Endometrial microvascular endothelial cells (primary cell): ENCODE measurements around the gene MAP3K1. TPM values are rescaled to one million over a fixed set of nuclear protein-coding genes. Genes with fewer than 3 reads are reported as not detected.

Experiments used
- in situ Hi-C: cut with HindIII; loops from 2 replicates; pipeline ENCODE4 v1.10.0; 2017; ENCODE audit warnings: low sequenced_read_pairs, low pct_unique_long_range_greater_than_20kb; ENCODE audit errors: inconsistent ontology term
- total RNA-seq: library from RNA; depleted of rRNA; stranded (reverse); fragments of >200 nt; gene quantifications from one replicate; pipeline ENCODE4 v1.2.3, GENCODE V29; 2015; ENCODE audit errors: inconsistent ontology term

Gene MAP3K1
- total RNA-seq, 1 donor from 2014 or later: 8.2 TPM

DNA sequence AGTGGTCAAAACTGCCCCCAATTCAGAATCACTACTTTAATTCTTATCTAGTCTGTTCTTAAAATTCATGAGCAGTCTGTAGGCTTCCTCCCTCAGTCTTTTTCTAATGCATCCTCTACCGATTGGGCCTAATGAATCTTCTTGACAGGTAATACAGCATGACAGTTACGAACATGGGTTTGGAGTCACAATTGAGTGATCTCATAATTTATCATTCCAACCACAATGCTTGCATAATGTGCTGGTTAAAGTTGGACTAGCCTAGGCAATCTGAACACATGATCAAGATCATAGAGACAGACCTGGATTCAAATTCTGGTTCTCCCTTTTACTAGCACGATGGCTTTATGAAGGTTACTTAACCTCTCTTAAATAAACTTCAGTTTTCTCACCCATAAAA is 61.0 kb downstream of the MAP3K1 start:
- in situ Hi-C loops: no loop called here

DNA sequence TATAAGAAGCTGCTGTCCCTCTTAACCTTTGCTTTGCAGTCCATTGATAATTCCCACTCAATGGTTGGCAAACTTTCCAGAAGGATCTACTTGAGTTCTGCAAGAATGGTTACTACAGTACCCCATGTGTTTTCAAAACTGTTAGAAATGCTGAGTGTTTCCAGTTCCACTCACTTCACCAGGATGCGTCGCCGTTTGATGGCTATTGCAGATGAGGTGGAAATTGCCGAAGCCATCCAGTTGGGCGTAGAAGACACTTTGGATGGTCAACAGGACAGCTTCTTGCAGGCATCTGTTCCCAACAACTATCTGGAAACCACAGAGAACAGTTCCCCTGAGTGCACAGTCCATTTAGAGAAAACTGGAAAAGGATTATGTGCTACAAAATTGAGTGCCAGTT is 66.2 kb downstream of the MAP3K1 start:
- in situ Hi-C loops: no loop called here

DNA sequence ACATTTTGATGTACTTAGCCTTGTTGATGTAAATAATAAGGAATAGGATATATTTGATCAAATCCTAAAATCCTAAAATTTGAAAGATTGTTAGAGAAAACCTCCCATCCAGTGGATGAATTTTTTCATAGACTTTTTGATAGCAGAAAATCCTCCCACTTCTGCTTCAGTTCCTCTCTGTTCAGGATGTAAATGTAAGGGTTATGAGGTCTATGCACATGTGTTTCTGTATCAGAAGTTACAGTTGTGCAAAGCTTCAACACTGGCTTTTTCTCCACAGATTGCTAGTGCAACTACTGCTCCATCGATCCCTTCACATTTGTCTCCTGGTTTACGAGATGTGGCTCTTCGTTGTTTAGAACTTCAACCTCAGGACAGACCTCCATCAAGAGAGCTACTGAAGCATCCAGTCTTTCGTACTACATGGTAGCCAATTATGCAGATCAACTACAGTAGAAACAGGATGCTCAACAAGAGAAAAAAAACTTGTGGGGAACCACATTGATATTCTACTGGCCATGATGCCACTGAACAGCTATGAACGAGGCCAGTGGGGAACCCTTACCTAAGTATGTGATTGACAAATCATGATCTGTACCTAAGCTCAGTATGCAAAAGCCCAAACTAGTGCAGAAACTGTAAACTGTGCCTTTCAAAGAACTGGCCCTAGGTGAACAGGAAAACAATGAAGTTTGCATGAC is 78.1 kb downstream of the MAP3K1 start:
- in situ Hi-C loops: no loop called here

DNA sequence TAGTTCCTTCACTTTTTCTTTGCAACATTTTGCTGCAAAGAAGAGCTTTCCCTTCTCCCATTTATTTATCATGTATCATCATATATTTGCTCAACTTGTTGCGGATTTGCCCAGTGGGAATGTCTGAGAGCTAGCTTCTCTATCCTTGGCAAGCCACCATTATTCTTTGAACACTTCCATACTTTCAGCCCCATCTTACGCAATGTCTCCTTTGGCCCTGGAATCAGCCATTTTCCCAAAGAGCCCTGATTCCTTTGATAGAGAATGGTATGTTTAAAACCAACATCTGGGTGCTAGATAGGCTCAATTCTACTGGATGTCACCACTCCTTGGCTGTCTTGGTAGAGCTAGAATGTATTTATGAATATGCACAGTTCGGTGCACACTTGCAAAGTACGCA is 81.4 kb downstream of the MAP3K1 start:
- in situ Hi-C loops: no loop called here

DNA sequence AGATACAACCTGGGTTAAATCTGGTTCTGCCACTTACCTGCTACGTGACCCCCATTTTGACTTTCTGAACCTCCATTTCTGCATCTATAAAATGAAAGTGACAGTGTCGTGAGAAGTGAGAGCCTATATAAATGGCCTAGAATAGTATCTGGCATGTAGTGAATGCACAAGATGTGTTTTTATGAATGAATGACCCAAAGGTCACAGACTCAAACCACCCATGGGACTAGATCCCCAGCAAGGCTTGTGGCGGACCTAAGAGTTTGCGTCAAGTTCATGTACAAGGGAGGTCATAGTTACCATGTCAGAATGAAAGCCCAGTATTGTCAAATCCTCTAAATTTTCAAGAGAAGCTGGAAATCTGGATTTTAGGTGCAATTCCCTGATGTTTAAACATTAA is 82.9 kb downstream of the MAP3K1 start:
- in situ Hi-C loops: no loop called here

DNA sequence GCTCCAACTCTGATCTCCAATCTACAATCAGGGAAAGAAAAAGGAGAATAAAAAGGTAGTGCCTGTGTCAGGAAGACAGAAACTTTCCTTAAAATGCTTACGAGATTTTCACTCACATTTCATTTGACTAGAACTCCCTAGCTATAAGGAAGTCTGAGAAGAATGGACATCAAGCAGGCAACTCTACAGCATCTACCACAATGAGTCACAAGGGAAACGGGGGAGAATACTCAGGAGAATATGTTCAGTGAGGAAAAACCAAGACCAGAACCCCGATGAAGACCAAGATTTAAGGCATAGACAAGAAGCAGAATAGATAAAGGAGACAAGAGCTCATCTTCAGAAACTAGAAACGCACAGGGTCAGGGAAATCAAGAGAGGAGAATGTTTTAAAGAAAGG is 85.0 kb downstream of the MAP3K1 start:
- in situ Hi-C loops: loop anchor here (25.0 kb wide), 1 partner anchor 362 kb away; no protein-coding TSS in a partner anchor

DNA sequence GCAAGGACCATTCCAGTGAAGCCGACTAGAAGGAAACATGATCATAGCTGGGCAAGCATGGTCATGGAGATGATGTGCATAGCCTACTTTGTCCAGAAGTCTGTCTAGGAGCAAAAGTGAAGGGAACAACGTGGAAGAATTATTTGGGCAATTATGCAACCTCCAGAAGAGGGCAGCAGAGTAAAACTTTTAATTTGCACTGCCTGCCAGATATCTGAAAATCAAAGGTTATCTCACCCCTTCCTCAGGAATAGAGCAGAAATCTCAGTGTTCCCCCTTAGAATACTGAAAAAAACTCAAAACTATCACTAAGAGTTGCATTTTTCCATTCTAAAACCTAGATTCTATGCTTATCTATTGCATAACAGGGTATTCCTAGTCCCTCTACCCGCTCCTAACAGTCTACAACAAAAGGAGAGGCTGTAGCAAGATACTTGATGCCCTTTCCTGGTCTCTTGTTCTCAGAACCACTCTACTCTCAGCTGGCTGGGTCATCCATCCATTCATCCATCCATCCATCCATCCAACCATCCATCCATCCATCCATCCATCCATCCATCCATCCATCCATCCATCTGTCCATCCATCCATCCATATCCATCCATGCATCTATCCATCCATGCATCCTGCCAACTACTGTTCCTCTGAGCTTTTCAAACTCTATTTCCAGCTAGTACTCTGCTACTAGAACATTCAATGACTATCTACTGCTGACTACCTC is 85.7 kb downstream of the MAP3K1 start:
- in situ Hi-C loops: loop anchor here (25.0 kb wide), 1 partner anchor 361 kb away; no protein-coding TSS in a partner anchor

DNA sequence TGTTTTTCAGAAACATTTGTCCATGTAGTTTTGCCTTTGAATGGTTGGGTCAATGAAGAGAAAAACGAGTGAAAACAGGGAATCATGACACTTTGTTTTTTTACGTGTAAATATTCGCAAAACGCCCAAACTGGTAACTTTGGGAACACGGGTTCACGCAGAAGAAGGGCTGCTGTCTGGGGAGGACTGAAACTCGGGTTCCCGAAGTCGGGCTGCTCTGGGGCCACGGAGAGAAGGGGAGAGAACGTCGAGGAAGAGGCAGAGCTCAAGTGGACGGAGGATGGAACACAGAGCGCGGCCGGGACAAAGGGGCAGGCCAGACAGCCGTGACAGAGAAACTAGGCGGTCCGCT is 93.6 kb downstream of the MAP3K1 start:
- in situ Hi-C loops: loop anchor here (25.0 kb wide), 1 partner anchor 353 kb away; no protein-coding TSS in a partner anchor

DNA sequence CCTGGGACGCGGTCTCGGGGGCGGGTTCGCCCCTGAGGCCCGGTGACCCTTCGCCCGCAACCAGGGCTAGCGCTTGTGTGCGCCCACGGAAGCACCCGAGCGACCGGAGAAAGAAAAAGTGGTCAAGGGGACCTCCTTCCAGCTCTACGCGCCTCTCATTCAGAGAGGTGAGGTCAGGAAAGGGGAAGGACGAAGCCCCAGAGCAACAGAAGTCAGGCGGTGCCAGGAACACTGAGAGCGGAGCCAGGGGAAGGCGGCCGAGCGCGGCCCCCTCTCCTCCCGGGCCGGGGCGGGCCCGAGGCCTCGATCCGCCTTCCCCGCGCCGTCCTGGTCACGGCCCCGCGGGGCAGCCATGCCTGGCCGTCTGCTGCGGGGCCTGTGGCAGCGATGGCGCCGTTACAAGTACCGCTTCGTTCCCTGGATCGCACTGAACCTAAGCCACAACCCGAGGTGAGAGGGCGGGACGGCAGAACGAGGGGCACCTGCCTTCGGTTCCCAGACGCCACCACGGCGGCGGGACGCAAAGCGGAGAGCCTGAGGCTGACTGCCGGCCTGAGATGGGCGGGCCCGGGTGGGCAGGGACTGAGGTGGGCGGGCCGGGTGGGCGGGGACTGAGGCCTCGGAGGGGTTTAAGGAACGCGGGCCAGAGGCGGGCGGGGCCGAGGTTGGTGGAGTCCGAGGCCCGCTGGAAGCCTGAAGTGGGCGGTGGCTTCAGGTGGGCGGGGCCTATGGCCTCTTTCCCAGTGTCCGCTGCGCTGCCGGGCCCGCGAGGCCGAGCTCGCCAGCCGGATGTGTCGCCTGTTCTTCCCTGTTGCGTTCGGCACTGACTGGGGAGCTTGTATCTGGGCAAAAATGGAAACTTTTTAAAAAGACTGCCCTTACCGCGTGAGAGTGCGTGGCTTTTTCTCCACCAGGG is 94.2 kb downstream of the MAP3K1 start, which contains the start of gene SETD9:
TSS of gene SETD9 (plus strand) at position 303 of the 916 bp plus-strand sequence. CDS start at position 353, 50 bp downstream.
- in situ Hi-C loops: loop anchor here (25.0 kb wide), 1 partner anchor 353 kb away; no protein-coding TSS in a partner anchor

DNA sequence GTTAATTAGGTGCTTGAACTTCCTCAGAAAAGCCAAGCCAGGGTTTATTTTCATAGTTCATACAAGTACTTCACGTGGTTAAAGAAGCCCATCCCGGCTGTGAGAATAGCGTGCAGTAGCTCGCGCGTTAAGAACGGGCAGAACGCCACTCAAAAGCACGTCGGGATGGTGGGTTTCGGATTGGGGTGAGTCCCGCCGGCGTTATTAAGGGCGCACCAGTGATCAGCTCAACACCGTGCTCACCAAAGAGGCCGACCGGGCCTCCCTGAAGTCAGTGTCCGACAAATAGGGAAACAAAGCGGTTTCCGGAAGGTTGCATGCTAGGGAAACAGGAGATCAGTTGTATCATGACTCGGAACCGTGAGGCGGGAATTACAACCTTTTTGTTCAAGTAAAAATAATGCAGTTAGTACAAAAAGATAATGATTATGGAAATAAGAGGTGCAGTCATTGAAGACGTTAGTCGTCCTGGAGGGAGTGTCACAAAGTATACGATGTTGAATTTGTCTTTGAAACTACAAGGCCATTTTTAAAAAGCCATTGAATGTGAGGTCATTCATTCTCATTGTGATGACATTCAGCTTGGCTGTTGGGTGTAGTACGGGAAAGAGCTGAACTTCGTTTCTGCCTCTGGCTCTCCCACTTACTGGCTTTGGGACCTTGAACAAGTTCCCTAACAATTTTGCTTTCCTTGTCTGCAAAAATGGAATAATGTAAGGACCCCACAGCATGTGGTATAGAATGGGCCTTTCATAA is 95.0 kb downstream of the MAP3K1 start:
- in situ Hi-C loops: loop anchor here (25.0 kb wide), 1 partner anchor 352 kb away; no protein-coding TSS in a partner anchor

DNA sequence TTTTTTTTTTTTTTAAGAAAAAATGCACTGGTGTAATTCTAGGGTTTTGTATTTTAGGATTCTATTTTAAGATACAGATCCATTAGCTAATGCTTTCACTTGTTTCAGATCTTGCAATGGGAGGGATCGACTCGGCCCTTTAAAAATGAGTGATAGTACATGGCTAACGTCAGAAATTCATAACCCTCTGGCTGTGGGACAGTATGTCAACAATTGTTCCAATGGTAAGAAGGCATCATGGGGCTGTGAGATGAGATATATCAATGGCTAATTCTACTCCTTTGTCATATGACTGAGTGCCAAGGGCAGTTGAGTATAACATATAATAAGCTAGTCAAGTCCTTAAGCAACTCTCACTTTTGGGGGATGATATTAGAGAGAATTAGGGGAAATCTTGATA is 98.4 kb downstream of the MAP3K1 start:
- in situ Hi-C loops: loop anchor here (25.0 kb wide), 1 partner anchor 349 kb away; no protein-coding TSS in a partner anchor

DNA sequence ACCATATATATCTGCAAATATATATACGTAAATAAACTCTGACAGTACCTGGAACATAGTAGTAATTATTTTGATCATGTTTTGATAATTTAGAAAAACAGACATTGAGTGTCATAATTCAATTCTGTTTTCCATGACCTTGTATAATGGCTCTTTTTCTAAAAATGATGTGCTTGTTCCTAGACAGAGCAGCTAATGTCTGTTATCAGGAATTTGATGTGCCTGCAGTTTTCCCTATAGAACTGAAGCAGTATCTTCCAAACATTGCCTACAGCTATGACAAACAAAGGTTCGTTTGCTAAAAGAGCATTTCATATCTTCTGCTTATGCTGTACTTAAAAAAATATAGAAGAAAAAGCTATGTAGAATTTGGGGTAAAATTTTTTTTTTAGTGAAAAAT is 99.3 kb downstream of the MAP3K1 start:
- in situ Hi-C loops: loop anchor here (25.0 kb wide), 1 partner anchor 348 kb away; no protein-coding TSS in a partner anchor

DNA sequence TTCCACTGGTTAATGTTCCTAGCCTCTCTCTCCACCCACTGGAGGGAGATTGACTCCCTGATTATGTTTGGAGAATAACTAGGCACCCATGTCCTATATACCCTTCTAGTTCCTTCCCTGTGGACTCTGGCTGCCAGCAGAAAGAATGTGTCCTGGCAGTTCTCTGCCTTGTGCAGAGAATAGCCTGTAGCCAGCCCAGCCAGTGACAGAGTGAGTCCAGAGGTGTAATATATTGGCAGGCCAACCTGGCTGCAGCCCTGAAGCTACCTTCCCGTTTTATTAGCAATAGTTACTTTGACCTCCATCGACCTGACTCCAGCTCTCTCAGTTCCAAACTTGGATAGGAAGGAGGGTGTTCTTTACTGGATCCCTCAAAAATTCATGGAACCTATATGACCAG is 102.2 kb downstream of the MAP3K1 start:
- in situ Hi-C loops: loop anchor here (25.0 kb wide), 1 partner anchor 345 kb away; no protein-coding TSS in a partner anchor

DNA sequence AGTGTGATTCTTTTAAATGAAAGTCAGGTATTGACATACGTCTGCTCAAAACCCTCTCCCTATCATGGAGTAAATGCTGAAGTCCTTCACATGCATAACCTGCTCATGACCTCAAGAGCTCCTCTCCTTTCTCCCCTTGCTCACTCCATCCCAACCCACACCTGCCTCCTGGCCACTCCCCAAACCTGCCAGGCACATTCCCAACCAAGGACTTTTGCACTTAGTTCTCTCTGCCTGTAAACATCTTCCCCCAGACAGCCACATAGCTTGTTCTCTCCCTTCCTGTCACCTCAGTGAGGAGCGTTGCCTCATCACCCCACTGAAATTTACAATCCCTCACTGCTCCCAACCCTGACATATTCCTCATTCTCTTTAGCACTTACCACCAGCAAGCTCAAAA is 102.7 kb downstream of the MAP3K1 start:
- in situ Hi-C loops: loop anchor here (25.0 kb wide), 1 partner anchor 344 kb away; no protein-coding TSS in a partner anchor

DNA sequence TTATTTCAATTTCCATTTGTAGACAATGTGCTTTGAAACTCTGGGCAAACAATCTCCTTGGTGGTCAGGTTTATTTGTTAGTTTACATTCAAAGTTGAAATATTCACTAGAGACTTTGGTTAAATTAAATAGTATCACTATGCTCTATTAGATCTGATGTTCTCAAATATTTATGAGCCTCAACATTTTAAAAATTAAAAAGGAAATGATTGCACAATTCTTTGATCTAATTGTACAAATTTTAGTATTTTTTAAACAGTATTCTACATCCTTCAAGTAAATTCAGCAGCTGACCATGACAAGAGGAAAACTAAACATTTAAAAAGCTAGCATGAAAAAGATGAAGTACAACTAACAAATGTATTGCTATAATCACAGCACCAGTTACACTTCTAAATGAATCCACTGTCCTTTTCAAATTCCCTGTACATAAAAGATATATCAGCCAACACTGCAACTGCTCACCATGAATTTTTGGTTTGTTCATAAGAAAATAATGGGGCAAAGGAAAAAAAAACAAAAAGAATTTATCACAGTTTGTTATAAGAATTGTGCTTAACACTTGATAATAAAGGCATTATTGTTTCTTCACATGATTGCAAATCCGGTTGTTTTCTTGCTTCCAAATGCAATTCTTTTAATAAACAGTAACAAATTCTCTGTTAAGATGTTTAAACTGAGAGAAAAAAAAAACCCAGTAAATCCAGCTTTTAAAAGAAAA is 104.8 kb downstream of the MAP3K1 start:
- in situ Hi-C loops: loop anchor here (25.0 kb wide), 1 partner anchor 342 kb away; no protein-coding TSS in a partner anchor

DNA sequence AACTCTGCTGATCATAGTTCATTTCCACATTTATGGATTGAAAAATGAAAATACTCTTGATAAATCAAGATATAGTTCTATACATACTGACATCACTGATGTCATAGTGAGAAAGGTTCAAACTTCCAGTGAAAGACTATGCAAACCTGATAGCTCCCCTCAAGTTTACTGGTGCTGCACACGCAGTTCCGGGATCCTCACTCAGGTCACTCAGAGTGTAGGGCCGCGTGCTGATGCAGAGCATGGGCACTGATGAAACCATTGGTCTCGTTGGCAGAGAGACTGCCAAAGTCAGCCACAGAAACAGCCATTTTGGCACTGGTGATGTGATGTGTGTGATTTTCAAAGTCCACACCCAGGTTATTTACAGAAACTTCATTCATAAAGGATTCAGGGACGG is 107.6 kb downstream of the MAP3K1 start:
- in situ Hi-C loops: loop anchor here (25.0 kb wide), 1 partner anchor 339 kb away; no protein-coding TSS in a partner anchor

DNA sequence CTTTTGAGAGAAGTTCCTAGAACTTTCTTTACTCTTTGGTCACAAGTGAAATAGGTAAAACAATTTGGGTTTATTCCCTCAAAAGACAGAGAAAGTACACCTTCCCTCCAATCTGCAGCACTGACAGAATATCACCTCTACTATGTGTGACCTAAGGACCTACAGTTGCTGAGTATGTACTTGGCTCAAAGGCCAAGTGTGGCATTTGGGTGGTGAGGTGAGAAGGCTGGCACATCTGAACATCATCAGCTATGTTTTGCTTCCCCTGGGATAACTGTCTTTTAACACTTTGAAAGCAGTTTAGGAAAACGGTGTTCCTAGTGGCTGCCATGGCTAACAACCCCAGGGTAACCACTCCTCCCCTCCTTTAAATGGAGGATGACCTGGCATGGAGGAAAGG is 119.0 kb downstream of the MAP3K1 start:
- in situ Hi-C loops: no loop called here
